Measurements from ENCODE around the gene WWOX.

The WWOX gene

DNA sequence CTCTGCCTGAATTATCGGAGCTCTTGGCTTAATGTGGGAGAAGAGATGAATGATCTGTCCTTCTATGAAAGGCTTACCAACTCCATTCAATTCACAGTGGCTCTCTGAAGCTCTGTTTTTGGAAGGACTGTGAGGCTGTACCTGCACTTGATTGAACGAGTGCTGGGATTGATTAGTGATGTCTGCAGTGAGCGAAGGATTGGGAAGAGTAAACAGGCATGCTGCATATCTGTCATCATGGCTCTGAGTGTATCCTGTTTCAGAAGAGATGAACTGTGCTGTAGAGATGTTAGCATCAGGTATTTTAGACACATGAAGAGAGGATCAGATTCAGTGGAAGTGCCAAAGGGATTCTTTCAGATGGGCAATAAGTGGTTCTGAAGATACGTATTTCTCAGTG lies 937.1 kb downstream of the WWOX start:
- H3K9me3 ChIP-seq (ENCODE audit: insufficient read depth, low read length): no peaks in the 10 kb centered on the region
- no peaks in the 10 kb centered on the region for H3K27me3 ChIP-seq (ENCODE audit: insufficient read depth, insufficient read length)
- no peak overlapping the region for H3K9ac ChIP-seq (ENCODE audit: insufficient read length, low read depth)
- peaks cover 4% of the 10 kb centered on the region for H3K4me1 ChIP-seq (ENCODE audit: insufficient read depth, insufficient read length)
- TF ChIP-seq YY1 (IDR thresholded peaks at IDR 0.05; ENCODE audit: insufficient read depth, insufficient read length): no peak
- no peak for TF ChIP-seq ZNF274 (IDR thresholded peaks at IDR 0.05; ENCODE audit: low read depth, low read length)
- TF ChIP-seq SUZ12 (IDR thresholded peaks at IDR 0.05; ENCODE audit: extremely low read depth, insufficient read depth, insufficient read length): no peak
- DNase-seq (ENCODE audit: low read depth, low spot score): no peak
- H3K36me3 ChIP-seq (ENCODE audit: insufficient read depth, insufficient read length, low read length): no peaks in the 10 kb centered on the region
- H3K4me3 ChIP-seq (ENCODE audit: insufficient read length, low read depth): no peak overlapping the region

- H3K9ac ChIP-seq (ENCODE audit: insufficient read length, low read depth): no peak overlapping the region
- H3K27me3 ChIP-seq (ENCODE audit: insufficient read depth, insufficient read length): no peaks in the 10 kb centered on the region
- TF ChIP-seq SUZ12 (IDR thresholded peaks at IDR 0.05; ENCODE audit: extremely low read depth, insufficient read depth, insufficient read length) (no peak), YY1 (IDR thresholded peaks at IDR 0.05; ENCODE audit: insufficient read depth, insufficient read length) (no peak), ZNF274 (IDR thresholded peaks at IDR 0.05; ENCODE audit: low read depth, low read length) (no peak)
- no peaks in the 10 kb centered on the region for H3K36me3 ChIP-seq (ENCODE audit: insufficient read depth, insufficient read length, low read length)
- H3K9me3 ChIP-seq (ENCODE audit: insufficient read depth, low read length): no peaks in the 10 kb centered on the region
- H3K4me1 ChIP-seq (ENCODE audit: insufficient read depth, insufficient read length): peaks cover 4% of the 10 kb centered on the region
- H3K4me3 ChIP-seq (ENCODE audit: insufficient read length, low read depth): no peak overlapping the region
- no peak for DNase-seq (ENCODE audit: low read depth, low spot score)
Observed at GRCh38 chr16:79037521-79038373, 938.3 kb downstream of the WWOX start.

- no peak for DNase-seq (ENCODE audit: low read depth, low spot score)
- TF ChIP-seq SUZ12 (IDR thresholded peaks at IDR 0.05; ENCODE audit: extremely low read depth, insufficient read depth, insufficient read length) (no peak), YY1 (IDR thresholded peaks at IDR 0.05; ENCODE audit: insufficient read depth, insufficient read length) (no peak), ZNF274 (IDR thresholded peaks at IDR 0.05; ENCODE audit: low read depth, low read length) (no peak)
- Histone ChIP-seq H3K27me3 (ENCODE audit: insufficient read depth, insufficient read length) (no peaks in the 10 kb centered on the region), H3K9ac (ENCODE audit: insufficient read length, low read depth) (no peak overlapping the region), H3K4me3 (ENCODE audit: insufficient read length, low read depth) (no peak overlapping the region), H3K36me3 (ENCODE audit: insufficient read depth, insufficient read length, low read length) (no peaks in the 10 kb centered on the region), H3K9me3 (ENCODE audit: insufficient read depth, low read length) (no peaks in the 10 kb centered on the region), H3K4me1 (ENCODE audit: insufficient read depth, insufficient read length) (peaks cover 4% of the 10 kb centered on the region)
Observed at GRCh38 chr16:79041206-79041605, 941.8 kb downstream of the WWOX start.

DNA sequence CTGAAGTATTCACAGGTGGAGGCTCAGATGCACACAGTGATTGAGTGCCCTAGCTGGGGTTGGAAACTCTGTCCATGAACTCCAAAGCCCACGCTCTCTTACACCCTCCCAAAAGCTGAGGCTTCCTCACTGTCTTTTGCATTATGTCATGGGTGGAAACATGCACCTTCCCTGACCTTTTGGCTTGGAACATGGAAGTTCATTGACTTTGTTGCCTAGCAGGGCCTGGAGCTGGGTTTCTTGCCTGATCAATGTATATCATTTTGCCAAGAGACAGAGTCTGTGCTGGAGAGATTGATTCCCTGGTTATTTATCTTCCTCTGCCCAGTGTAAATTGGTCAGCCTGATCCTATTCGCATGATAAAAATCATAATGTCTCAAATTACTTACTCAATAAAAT lies 942.7 kb downstream of the WWOX start:
- Histone ChIP-seq H3K27me3 (ENCODE audit: insufficient read depth, insufficient read length) (no peaks in the 10 kb centered on the region), H3K9ac (ENCODE audit: insufficient read length, low read depth) (no peak overlapping the region), H3K36me3 (ENCODE audit: insufficient read depth, insufficient read length, low read length) (no peaks in the 10 kb centered on the region), H3K9me3 (ENCODE audit: insufficient read depth, low read length) (no peaks in the 10 kb centered on the region), H3K4me1 (ENCODE audit: insufficient read depth, insufficient read length) (peaks cover 4% of the 10 kb centered on the region), H3K4me3 (ENCODE audit: insufficient read length, low read depth) (no peak overlapping the region)
- no peak for DNase-seq (ENCODE audit: low read depth, low spot score)
- TF ChIP-seq ZNF274 (IDR thresholded peaks at IDR 0.05; ENCODE audit: low read depth, low read length) (no peak), YY1 (IDR thresholded peaks at IDR 0.05; ENCODE audit: insufficient read depth, insufficient read length) (no peak), SUZ12 (IDR thresholded peaks at IDR 0.05; ENCODE audit: extremely low read depth, insufficient read depth, insufficient read length) (no peak)

- H3K27me3 ChIP-seq (ENCODE audit: insufficient read depth, insufficient read length): no peaks in the 10 kb centered on the region
- H3K4me3 ChIP-seq (ENCODE audit: insufficient read length, low read depth): no peak overlapping the region
- TF ChIP-seq SUZ12 (IDR thresholded peaks at IDR 0.05; ENCODE audit: extremely low read depth, insufficient read depth, insufficient read length) (no peak), ZNF274 (IDR thresholded peaks at IDR 0.05; ENCODE audit: low read depth, low read length) (no peak), YY1 (IDR thresholded peaks at IDR 0.05; ENCODE audit: insufficient read depth, insufficient read length) (no peak)
- no peak overlapping the region for H3K9ac ChIP-seq (ENCODE audit: insufficient read length, low read depth)
- H3K9me3 ChIP-seq (ENCODE audit: insufficient read depth, low read length): no peaks in the 10 kb centered on the region
- H3K36me3 ChIP-seq (ENCODE audit: insufficient read depth, insufficient read length, low read length): no peaks in the 10 kb centered on the region
- peaks cover 4% of the 10 kb centered on the region for H3K4me1 ChIP-seq (ENCODE audit: insufficient read depth, insufficient read length)
- DNase-seq (ENCODE audit: low read depth, low spot score): no peak
Observed at GRCh38 chr16:79042886-79043285, 943.4 kb downstream of the WWOX start.

- peaks cover 4% of the 10 kb centered on the region for H3K4me1 ChIP-seq (ENCODE audit: insufficient read depth, insufficient read length)
- H3K9me3 ChIP-seq (ENCODE audit: insufficient read depth, low read length): no peaks in the 10 kb centered on the region
- no peaks in the 10 kb centered on the region for H3K36me3 ChIP-seq (ENCODE audit: insufficient read depth, insufficient read length, low read length)
- DNase-seq (ENCODE audit: low read depth, low spot score): no peak
- no peak overlapping the region for H3K9ac ChIP-seq (ENCODE audit: insufficient read length, low read depth)
- H3K4me3 ChIP-seq (ENCODE audit: insufficient read length, low read depth): no peak overlapping the region
- H3K27me3 ChIP-seq (ENCODE audit: insufficient read depth, insufficient read length): no peaks in the 10 kb centered on the region
- TF ChIP-seq YY1 (IDR thresholded peaks at IDR 0.05; ENCODE audit: insufficient read depth, insufficient read length) (no peak), ZNF274 (IDR thresholded peaks at IDR 0.05; ENCODE audit: low read depth, low read length) (no peak), SUZ12 (IDR thresholded peaks at IDR 0.05; ENCODE audit: extremely low read depth, insufficient read depth, insufficient read length) (no peak)
Observed at GRCh38 chr16:79045191-79045590, 945.7 kb downstream of the WWOX start.

- Histone ChIP-seq H3K36me3 (ENCODE audit: insufficient read depth, insufficient read length, low read length) (no peaks in the 10 kb centered on the region), H3K9ac (ENCODE audit: insufficient read length, low read depth) (no peak overlapping the region), H3K27me3 (ENCODE audit: insufficient read depth, insufficient read length) (no peaks in the 10 kb centered on the region), H3K9me3 (ENCODE audit: insufficient read depth, low read length) (peaks cover 2% of the 10 kb centered on the region; the same call in 1 of the 2 replicates), H3K4me3 (ENCODE audit: insufficient read length, low read depth) (no peak overlapping the region), H3K4me1 (ENCODE audit: insufficient read depth, insufficient read length) (no peaks in the 10 kb centered on the region)
- no peak for DNase-seq (ENCODE audit: low read depth, low spot score)
- TF ChIP-seq YY1 (IDR thresholded peaks at IDR 0.05; ENCODE audit: insufficient read depth, insufficient read length) (no peak), SUZ12 (IDR thresholded peaks at IDR 0.05; ENCODE audit: extremely low read depth, insufficient read depth, insufficient read length) (no peak), ZNF274 (IDR thresholded peaks at IDR 0.05; ENCODE audit: low read depth, low read length) (no peak)
Observed at GRCh38 chr16:79047337-79047736, 947.9 kb downstream of the WWOX start.

Measured in NT2/D1 (cell line).